Right ventricle myocardium inferior (tissue), 1 donor: ENCODE results near the gene FYCO1. TPM values are rescaled to one million over a fixed set of nuclear protein-coding genes. Genes with fewer than 3 reads are reported as not detected.
A peak's percentile ranks its signal among the peaks of the same experiment; 100 is the strongest.

Experiments used
- ATAC-seq: fragments of 200-7000 bp; cut with Tn5 transposase; one replicate; pipeline ENCODE4 v1.9.1; 2020; ENCODE audit warnings: mild to moderate bottlenecking, moderate library complexity
- DNase-seq: peaks from one replicate; pipeline ENCODE4 v3.0.0; 2021; ENCODE audit errors: missing footprints
- intact Hi-C: fragments of 100-400 bp; cut with DNase I; formaldehyde crosslinking; loops from one replicate; pipeline ENCODE4 v1.11.0; 2022
- total RNA-seq: library from RNA; stranded (reverse); fragmentation: NEBNext Ultra II Directional; extraction: Animal tissue kit (Norgen Biotek cat#: 25700); gene quantifications from one replicate; pipeline ENCODE4 v1.2.1, GENCODE V29; 2021
- donor health status: DM: no; HTN: yes; CAD: no; lungs with severe emphysema.

FYCO1 gene
- total RNA-seq, 1 donor from 2014 or later: 107 TPM

GRCh38 chr3:45881078-45882022, 114.3 kb downstream of the FYCO1 start:
- peak; percentile 65 for ATAC-seq
- DNase-seq: no peak
- intact Hi-C loops: no loop called here

GRCh38 chr3:45880725-45881077, 114.9 kb downstream of the FYCO1 start:
- intact Hi-C loops: no loop called here
- DNase-seq (no peak), ATAC-seq (no peak)

GRCh38 chr3:45878124-45878523, 117.5 kb downstream of the FYCO1 start:
- DNase-seq (no peak), ATAC-seq (no peak)
- intact Hi-C loops: no loop called here

GRCh38 chr3:45874677-45875346, 120.8 kb downstream of the FYCO1 start:
- ATAC-seq (no peak), DNase-seq (no peak)
- intact Hi-C loops: no loop called here

GRCh38 chr3:45873638-45874037, 122.0 kb downstream of the FYCO1 start:
- ATAC-seq: no peak
- intact Hi-C loops: no loop called here
- no peak for DNase-seq

GRCh38 chr3:45873036-45873435, 122.6 kb downstream of the FYCO1 start:
- ATAC-seq (no peak), DNase-seq (no peak)
- intact Hi-C loops: no loop called here

- intact Hi-C loops: no loop called here
- no peak for DNase-seq
Observed at GRCh38 chr3:45872569-45872968, 123.1 kb downstream of the FYCO1 start.

GRCh38 chr3:45871780-45872179, 123.8 kb downstream of the FYCO1 start:
- DNase-seq (no peak), ATAC-seq (no peak)
- intact Hi-C loops: no loop called here

More at GRCh38 chr3:45872569-45872968, 123.1 kb downstream of the FYCO1 start:
- no peak for ATAC-seq

GRCh38 chr3:45870099-45870498, 125.5 kb downstream of the FYCO1 start:
- intact Hi-C loops: no loop called here
- DNase-seq: no peak
- no peak for ATAC-seq

- ATAC-seq (no peak), DNase-seq (no peak)
- intact Hi-C loops: no loop called here
Observed at GRCh38 chr3:45869638-45870037, 126.0 kb downstream of the FYCO1 start.

GRCh38 chr3:45868650-45869049, 127.0 kb downstream of the FYCO1 start:
- no peak for ATAC-seq
- DNase-seq: no peak
- intact Hi-C loops: no loop called here

GRCh38 chr3:45868213-45868612, 127.4 kb downstream of the FYCO1 start:
- ATAC-seq: no peak
- no peak for DNase-seq
- intact Hi-C loops: no loop called here

Other genes with a start within 250 kb of the FYCO1 start
- gene SLC6A20, start 199.3 kb downstream of the FYCO1 start, total RNA-seq: not detected
- 8.9 TPM for gene LZTFL1, start 153.7 kb downstream of the FYCO1 start, total RNA-seq
- gene CCR9, start 109.3 kb downstream of the FYCO1 start, total RNA-seq: not detected
- 0.19 TPM for gene CXCR6, start 52.4 kb downstream of the FYCO1 start, total RNA-seq
- gene XCR1, start 31.7 kb upstream of the FYCO1 start, total RNA-seq: not detected
- gene CCR1, start 212.5 kb upstream of the FYCO1 start, total RNA-seq: 3.8 TPM
- not detected for gene CCR3, start 246.6 kb upstream of the FYCO1 start, total RNA-seq